8988T (cell line): ENCODE results near the gene SNTG2.
A peak's percentile ranks its signal among the peaks of the same experiment; 100 is the strongest.

Experiments used
- DNase-seq: peaks from one replicate; pipeline ENCODE4 v3.0.0; 2011

Gene SNTG2

DNA sequence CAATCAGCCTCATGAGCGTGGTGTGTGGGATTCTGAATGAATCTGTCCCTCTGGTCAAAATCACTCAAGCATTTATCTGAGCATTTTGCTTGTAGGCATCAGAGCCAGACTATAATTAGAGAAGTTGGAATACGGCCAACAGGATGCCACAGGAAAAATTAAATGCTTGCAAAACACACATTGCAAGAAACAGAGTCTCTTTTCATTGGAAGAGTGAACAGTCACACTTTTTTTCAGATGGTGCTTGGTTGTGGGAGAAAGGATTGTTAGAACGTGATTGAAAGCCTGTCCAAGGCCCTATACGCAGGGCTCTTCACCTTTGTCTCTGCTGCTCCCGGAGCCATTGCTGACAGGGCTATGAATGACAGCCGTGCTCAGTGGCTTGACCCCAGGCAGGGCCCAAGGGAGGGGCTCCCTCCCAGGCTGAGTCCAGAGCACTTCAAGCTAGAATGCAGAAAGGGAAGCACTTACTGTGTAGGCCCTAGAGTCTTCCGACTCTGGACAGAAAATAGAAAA is 59.8 kb downstream of the SNTG2 start:
- DNase-seq = no peak

DNA sequence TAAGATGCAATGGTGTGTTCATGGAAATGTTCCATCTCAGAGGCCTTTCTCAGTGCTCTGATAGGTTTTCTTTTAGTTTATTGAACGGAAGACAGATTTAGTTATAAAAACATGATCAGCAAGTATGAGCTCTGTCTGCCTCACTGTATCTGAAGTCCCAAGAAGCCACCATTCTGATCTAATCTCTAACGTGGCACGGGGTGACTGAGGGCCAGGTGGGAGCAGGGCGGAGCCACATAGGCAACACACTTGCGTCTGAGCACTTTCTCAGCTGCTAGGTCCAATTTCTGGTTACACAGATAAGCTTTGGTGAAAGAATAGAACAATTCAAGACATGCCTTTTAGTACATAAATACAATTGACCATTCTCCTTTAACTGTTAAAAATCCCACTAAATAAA is 60.4 kb downstream of the SNTG2 start:
- DNase-seq = no peak

DNA sequence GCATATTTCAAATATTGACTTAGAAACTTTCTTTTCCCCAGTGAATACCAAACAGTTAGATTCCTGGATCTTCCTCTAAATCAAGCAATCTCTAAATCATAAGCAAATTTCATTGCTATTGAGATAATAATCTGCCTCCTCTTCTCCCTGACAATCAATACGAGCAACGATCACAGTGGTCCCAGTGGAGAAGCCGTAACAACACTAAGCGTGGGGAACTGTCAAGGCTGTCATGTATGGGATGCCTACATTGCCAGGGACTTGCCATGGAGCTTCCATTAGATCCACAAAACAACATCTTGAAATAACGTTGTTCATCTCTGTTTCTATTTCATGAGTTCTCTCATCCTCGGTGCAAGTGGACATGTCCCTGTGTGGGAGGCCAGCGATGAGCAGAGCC is 61.3 kb downstream of the SNTG2 start:
- DNase-seq = no peak

DNA sequence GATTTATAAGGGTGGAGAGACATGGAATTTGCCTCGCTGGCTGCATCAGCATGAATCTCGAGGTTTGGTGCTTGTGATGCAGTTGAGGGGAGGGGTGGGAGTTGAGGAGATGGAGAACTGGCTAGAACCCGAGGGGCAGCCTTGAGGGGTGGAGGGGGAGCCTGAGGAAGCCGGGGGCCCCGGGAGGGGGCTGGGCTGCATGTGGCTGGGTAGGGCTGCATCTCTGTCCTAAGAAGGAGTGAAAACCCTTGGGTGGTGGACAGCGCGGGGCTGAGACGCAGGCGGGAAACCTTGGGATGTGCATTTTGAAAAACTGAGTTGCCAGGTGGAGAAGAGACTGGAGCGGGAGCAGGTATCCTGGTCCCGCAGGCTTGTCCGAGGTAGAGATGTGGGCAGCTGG is 64.2 kb downstream of the SNTG2 start:
- no peak for DNase-seq

DNA sequence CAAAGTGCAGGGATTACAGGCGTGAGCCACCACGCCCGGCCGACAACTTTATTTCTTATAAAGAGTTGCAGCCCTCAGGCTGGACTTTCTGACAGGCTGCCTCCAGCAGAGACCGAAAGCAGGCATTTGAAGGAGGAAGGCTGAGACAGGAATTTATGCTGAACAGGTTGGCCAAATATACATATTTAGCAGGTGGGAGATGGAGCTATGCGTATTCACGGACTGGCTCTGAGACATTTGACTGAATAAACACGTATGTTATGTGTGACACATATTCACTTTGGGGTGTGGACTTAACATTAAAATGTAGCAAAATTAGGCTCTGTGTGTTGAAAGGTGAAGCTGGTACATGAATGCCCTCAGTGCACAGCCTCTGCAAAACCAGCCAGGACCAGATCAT is 65.9 kb downstream of the SNTG2 start:
- no peak for DNase-seq

DNA sequence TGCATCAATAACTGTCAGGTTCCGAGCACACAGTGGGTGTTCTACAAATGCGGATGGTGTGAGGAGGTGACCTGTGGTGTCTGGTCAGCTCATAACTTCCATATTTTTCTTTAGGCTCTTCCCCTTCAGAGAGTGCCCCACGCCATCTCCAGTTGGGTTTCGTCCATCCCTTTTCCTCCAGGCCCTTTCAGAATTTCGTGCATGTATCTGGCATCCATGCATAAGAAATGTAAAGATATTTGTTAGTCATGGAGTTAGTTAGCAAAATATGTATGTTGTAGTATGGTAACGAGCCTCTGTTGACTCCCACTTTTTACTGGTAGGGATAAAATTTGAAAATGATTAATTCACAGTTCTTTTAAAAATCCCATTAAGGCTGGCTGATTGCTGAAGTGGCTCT is 67.2 kb downstream of the SNTG2 start:
- no peak for DNase-seq

DNA sequence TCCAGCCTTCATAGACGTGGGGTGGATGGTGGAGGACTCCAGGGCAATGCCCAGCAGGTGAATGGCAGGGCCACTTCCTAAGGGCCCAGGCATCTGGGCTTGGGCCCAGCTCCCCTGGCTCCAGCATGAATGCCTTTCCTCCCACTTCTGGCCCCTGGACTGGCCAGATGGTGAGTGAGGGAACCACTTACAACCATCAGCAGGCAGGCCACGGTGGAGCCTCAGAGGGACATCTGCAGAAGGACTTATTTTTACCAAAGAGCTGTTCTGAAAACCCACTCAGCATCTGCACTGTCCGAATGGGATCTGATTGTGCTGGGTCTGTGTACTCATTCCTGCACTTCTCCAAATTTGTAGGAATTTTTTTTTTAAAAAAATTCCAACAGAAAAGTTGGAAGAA is 69.6 kb downstream of the SNTG2 start:
- DNase-seq = no peak

DNA sequence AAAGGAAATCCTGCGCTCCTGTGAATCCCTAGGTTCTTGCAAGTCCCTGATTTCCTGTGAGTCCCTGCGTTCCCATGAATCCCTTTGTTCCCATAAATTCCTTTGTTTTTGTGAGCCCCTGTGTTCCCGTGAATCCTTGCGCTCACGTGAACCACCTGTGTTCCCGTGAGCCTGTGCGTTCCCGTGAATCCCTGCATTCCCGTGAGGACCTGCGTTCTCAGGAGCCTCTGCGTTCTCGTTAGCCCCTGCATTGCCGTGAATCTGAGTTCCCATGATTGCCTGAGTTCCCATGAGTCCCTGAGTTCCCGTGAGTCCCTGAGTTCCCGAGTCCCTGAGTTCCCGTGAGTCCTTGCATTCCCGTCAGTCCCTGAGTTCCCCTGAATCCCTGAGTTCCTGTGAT is 71.5 kb downstream of the SNTG2 start:
- DNase-seq = no peak

DNA sequence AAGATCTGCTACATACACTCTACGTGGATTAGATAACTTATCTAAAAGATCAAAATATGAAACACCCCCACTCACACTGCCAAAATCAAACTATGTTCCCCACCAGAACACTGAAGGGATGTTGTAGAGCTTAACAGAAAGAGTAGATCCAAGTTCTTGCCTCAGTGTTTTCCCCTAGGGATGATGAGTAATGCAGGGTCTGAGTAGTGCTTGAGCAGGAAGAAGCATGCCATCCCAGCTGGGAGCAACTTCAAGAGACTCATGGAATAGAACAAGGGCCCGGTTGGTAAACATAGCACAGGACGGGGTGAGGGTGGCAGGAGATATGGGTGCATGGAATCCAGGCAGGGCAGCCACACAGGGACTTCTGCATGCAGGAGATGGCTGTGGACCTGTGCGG is 74.3 kb downstream of the SNTG2 start:
- no peak for DNase-seq

DNA sequence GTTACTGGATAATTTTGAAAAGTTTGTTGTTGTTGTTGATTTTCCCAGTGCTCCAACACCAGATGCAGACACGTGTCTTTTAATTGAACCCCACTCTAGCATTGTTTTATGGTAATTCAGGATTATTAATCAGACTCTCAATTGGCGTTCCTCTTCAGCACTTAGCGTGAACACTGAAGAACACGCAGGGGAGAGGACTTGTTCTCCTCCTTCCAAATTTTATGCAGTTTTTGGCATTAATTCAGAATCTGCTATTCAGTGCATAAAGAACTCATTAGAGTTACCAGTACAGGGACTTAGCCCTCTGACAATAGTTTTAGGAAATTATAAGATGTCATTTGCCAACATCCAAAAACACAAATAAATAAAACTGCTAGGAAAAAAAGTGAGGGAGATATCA is 75.5 kb downstream of the SNTG2 start:
- DNase-seq = no peak

DNA sequence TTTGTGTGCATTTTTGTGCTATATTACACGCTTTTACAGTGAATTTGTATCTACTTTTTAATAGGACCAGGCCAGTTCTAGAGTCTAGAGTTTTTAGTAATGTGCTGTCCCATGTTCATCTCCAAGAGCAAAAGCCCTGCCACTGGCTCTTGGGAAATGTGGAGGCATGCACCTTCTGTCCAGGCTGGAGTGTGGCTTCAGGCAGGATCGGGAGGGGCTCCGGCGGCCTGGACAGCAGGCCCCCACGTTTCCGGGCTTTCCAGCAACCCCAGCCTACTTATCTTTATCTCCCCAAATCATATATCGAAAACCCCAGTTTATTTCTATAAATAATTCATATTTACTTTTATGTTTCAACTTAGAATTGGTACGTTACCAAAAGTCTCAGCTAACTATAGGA is 78.2 kb downstream of the SNTG2 start:
- no peak for DNase-seq

DNA sequence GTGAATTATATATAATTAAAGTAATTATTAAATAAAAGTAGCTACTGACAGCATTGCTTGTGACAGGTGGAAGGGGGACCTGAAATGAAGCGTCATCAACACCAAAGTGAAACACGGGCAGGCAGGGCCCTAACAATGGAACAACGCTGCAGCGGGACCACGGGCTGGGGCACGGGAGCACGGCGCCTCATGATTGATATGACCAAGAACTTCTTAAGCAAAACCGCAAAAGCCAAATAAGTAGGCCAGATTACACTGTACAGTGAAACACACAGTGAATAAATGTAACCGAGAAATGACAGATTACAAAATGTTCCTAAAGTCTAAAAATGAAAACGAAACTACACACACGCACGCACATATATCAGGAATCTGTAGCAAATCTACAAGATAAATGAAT is 81.4 kb downstream of the SNTG2 start:
- no peak for DNase-seq

DNA sequence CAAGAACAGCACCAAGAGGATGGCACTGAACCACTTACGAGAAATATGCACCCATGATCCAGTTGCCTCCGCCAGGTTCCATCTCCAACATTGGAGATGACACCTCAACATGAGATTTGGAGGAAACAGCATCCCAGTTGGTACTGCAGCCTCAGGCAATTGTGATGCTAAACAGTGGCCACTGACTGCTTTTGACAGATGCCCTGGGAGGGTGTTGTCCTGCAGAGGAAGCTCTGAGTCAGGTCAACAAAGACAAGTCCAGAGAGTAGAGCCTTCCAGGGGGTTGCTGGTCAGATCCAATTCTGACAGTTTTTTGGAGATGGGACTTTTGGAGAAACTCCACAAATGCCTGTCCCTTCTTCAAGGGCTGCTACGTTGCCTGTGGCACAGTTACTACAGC is 82.4 kb downstream of the SNTG2 start:
- DNase-seq = no peak

DNA sequence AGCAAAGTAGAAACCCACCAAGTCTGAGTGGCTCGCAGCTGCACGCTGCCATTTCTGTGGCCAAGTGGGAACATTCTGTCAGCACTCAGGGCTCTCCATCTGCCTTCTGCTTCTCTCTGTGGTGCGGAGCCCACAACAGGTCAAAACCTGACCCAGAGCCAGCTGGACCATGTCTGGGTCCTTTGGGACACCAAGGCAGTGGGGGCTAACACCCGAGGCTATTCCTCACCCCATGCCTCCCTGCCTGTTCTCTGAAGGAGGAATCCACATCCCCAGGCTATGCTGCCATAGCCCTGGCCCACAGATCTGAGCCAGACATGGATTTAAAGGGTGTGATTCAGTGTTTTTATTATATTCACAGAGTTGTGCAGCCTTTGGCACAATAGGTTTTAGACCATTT is 86.4 kb downstream of the SNTG2 start:
- DNase-seq = no peak

DNA sequence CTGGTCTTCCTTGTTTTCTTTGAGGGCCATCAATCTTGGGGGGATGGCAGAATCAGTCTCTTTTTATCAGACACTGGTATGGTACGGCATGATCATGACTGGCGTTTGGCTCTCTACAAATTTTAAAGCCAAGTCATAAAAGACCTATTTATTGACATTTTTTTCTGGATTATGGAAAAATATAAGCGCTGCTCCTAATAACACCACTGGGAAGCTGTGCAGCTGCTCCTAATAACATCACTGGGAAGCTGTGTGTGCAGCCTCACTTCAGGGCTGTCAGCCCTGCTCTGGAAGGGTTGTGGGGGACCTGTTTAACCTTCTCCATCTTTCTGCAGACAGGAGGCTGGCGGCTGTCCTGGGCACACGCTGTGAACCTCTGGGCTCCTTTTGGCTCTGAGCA is 88.9 kb downstream of the SNTG2 start:
- no peak for DNase-seq

DNA sequence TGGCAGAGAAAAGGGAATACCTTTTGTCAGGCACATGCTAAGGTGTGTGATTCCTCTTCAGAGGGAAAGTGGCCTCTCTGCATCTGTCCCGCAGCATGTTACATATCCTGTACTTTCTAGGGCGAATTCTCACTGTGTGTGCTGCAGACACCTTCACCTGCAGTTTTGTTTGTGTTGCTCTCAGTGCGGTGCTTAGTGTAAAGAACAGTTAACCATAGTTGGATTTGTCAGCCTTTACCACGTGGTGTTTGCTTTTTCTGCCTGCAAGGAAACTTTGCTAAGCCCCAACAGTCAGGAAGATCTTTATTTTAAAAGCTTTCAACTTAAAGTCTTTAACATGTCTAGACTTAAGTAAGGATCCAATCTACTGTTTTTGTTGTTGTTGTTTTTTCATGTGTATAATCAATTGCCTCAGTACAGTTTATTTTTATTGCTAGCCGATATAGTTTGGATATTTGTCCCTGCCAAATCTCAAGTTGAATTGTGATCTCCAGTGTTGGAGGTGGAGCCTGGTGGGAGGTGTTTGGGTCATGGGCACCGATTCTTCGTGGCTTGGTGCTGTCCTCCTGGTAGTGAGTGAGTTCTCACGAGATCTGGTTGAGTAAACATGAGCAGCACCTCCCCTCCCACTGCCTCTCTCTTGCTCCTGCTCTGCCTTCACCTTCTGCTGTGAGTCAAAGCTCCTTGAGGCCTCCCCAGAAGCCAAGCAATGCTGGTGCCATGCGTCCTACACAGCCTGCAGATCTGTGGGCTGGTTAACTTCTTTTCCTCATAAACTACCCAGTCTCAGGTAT is 90.6 kb downstream of the SNTG2 start:
- DNase-seq = no peak

DNA sequence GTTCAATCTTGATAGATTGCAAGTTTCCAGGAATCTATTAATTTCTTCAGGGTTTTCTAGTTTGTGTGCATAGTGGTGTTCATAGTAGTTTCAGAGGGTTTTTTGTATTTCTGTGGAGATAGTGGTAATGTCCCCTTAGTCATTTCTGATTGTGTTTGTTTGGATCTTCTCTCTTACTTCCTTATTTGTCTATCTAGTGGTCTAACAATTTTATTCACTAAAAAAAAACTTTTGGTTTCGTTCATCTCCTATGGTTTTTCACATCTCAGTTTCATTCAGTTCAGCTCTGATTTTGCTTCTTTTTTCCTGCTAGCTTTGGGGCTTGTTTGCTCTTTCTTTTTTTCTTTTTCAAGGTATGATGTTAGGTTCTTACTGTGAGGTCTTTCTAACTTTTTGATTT is 94.5 kb downstream of the SNTG2 start:
- no peak for DNase-seq

DNA sequence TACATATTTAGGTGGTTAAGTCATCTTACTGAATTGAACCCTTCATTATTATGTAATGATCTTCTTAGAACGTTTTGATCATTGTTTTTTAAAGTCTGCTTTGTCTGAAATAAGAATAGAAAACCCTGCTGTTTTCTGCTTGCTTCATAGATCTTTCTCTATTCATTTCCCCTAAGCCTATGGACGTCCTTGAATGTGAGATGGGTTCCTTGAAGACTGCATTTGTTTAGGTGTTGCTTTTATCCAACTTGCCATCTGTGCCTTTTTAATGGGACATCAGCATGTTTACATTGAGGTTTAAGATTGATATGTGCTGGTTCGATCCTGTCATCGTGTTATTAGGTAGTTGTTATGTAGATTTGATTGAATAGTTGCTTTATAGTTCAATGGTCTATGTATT is 95.4 kb downstream of the SNTG2 start:
- DNase-seq = no peak

DNA sequence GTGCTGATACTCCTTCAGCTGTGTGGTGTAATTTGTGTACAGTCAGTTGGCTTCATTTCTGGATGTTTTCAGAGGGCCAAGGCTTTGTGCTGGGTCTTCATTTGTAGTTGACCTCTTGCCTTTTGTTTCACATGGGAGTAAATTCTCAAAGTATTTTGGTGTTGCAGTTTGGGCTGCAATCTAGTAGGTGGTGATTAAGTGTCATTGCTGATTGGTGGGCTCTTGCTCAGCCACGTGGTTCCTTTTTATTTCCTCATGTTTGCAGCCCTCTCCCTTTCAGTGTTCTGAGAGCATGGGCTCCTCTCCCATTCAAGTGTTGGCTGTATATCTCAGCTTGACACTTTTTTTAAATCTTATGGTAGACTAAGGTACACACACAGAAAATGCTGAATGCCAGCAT is 96.8 kb downstream of the SNTG2 start:
- DNase-seq = no peak

DNA sequence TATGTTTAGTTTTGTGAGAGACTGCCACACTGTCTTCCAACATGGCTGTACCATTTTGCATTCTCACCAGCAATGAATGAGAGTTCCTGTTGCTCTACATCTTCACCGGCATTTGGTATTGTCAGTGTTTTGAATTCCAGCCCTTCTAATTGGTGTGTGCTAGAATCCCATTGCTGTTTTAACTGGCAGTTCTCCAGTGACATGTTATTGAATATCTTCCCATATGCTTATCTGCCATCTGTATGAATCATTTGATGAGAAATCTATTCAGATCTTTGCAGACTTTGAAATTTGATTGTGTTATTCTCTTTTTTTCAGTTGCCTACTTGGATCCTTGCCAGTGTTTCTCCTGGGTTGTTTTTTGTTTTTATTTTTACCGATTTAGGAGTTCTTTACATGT is 99.0 kb downstream of the SNTG2 start:
- no peak for DNase-seq

DNA sequence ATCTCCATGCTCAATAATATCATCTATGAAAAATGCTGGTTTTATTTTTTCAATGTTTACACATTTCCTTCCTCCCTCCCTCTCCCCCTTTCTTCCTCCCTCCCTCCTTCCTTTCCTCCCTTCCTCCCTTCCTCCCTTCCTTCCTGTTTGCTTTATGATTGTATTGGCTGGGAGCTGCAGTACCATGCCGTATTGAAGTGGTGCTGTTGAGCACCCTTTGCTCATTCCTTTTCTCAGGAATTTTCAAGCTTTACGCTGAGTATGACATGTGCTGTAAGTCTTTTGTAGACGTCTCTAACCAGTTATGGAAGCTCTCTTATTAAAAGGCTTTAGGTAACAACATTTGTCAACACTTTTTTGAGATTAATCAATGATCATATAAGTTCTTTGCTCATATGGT is 100.4 kb downstream of the SNTG2 start:
- DNase-seq = peak; percentile 27

DNA sequence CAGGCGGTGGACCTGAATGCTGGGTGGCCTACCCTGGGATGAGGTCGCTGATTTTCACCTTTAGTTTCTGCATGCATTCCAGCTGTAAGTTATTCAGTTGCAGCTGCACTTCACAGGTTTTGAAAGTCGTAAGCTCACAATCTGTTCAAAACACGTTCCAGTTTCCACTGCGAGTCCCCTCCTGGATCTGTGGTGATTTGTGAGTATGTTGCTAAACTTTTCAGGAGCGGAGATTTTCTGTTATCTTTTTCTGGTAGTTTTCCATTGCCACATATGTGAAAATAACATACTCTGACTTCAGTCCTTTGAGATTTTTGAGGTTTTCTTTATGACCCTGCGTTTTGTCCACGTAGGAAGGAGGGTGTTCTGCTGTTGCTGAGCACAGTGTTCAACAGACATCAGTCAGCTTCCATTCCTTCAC is 102.1 kb downstream of the SNTG2 start:
- DNase-seq = no peak

DNA sequence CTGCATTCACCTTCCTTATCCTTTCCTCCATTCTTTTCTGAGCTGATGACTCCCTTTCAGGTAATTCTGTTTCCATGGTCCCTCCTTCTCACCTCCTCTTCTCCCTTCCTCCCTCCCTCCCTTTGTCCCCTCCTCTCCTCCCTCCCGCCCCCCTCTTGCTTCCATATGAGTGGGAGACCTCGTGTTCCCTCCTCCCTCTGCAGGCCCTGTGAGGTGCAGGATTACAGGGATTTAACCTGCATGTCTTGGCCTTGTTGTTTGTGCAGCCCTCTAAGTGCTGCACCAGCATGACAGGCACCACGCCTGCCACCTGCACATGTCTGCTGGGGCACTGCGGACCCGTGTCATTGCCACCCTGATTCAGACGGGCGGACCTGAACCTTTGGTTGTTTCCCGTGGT is 103.1 kb downstream of the SNTG2 start:
- no peak for DNase-seq

DNA sequence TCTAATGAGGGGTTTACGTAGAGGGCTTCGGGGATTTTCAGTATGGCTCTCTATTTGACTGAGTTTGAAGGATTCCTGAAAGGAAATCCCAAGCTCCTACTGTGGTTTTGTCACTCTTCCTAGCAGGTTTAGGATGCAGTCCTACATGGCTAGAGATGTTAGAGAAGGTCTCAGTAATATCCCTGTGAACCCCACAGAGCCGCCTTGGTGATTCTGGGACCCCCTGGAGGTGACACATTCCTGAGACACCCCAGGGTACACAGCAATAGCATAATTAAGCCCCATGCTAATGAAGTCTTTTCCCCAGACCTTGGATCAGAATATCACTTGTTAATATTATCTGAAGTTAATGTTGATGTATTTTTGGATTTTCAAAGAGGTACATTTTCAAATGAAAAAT is 103.8 kb downstream of the SNTG2 start:
- DNase-seq = no peak

DNA sequence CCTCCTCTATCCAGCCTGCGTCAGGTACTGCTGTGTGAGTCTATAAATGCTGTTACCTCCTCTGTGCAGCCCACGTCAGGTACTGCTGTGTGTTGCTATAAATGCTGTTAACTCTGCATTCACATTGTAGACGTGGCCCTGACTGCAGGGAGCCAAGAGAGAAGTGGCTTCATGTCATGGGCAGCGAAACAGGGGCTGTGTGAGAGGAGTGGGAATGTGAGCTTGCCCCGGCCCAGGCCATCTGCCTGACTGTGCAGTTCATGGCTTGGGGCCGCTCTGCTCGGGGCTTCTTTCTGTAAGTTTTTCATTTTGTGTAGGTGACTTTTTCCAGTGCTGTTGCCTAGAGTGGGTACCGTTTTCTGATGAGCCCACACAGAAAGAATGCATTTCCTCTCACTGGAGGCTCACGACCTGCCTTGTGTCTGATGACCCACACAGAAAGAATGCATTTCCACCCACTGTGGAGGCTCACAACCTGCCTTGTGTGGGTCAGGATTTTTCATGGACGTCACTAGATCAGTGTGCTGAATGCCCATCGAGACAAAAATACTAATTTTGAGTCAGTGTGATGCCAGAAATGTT is 104.5 kb downstream of the SNTG2 start:
- DNase-seq = peak; percentile 37
